Esophagus squamous epithelium (tissue), 4 donors: Measurements from ENCODE around the gene SARM1.

Experiments used
- POLR2A ChIP-seq, 4 donors: fragments of 450-650 bp; IDR thresholded peaks; one replicate each; pipeline ENCODE4 v1.6.1; 2017; ENCODE audit warnings: antibody characterized with exemption in 4 of 4, mild to moderate bottlenecking in 4 of 4, moderate library complexity in 3 of 4
- TF ChIP-seq, protein P1 (sequence below), 6 experiments: fragments of 450-650 bp in 4 of 6; fragments of 200-600 bp in 2 of 6; sonication (generic) in 2 of 6; IDR thresholded peaks; one replicate each; pipeline ENCODE4 v1.5.1; 2016 to 2019; ENCODE audit warnings: antibody characterized with exemption in 6 of 6, mild to moderate bottlenecking in 4 of 6, moderate library complexity in 4 of 6

GRCh38 chr17:28395426-28395825 lies 23.9 kb downstream of the SARM1 start:
- TF ChIP-seq, protein P1, sequence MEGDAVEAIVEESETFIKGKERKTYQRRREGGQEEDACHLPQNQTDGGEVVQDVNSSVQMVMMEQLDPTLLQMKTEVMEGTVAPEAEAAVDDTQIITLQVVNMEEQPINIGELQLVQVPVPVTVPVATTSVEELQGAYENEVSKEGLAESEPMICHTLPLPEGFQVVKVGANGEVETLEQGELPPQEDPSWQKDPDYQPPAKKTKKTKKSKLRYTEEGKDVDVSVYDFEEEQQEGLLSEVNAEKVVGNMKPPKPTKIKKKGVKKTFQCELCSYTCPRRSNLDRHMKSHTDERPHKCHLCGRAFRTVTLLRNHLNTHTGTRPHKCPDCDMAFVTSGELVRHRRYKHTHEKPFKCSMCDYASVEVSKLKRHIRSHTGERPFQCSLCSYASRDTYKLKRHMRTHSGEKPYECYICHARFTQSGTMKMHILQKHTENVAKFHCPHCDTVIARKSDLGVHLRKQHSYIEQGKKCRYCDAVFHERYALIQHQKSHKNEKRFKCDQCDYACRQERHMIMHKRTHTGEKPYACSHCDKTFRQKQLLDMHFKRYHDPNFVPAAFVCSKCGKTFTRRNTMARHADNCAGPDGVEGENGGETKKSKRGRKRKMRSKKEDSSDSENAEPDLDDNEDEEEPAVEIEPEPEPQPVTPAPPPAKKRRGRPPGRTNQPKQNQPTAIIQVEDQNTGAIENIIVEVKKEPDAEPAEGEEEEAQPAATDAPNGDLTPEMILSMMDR (IDR thresholded peaks at IDR 0.05): no peak
- TF ChIP-seq POLR2A (IDR thresholded peaks at IDR 0.05): no peak
